Epithelial cell of proximal tubule (primary cell): ENCODE data around the gene SBNO2. TPM values are rescaled to one million over a fixed set of nuclear protein-coding genes. Genes with fewer than 3 reads are reported as not detected.

ENCODE experiments used
- DNase-seq: peaks from one replicate; pipeline ENCODE4 v3.0.0-alpha.2; 2011; ENCODE audit warnings: low read depth
- H3K4me3 ChIP-seq: 2 replicates; pipeline ENCODE4 v1.5.1; 2011; ENCODE audit warnings: low read depth, mild to moderate bottlenecking, low read length
- CTCF ChIP-seq: conservative IDR thresholded peaks from 2 replicates; pipeline ENCODE4 v1.5.1; 2012; ENCODE audit warnings: low read depth, mild to moderate bottlenecking, low read length
- total RNA-seq: library from RNA; depleted of rRNA; stranded (reverse); fragments of >200 nt; gene quantifications from 2 replicates; pipeline ENCODE4 v1.2.3, GENCODE V29; 2015

Gene SBNO2
- total RNA-seq, 1 donor from 2014 or later = 56.2 TPM

- no peak overlapping the region for H3K4me3 ChIP-seq
- no peak for TF ChIP-seq CTCF
- DNase-seq = no peak
Measured at GRCh38 chr19:1219786-1220476, 45.9 kb upstream of the SBNO2 start.

- TF ChIP-seq CTCF = no peak
- DNase-seq = no peak
- no peak overlapping the region for H3K4me3 ChIP-seq
Measured at GRCh38 chr19:1218751-1219567, 44.9 kb upstream of the SBNO2 start.

- DNase-seq = no peak
- no peak overlapping the region for H3K4me3 ChIP-seq
- no peak for TF ChIP-seq CTCF
Measured at GRCh38 chr19:1217366-1217765, 43.3 kb upstream of the SBNO2 start.

GRCh38 chr19:1216756-1217155 is 42.7 kb upstream of the SBNO2 start:
- H3K4me3 ChIP-seq = no peak overlapping the region
- TF ChIP-seq CTCF = no peak
- DNase-seq = no peak

- no peak for TF ChIP-seq CTCF
- DNase-seq = no peak
- H3K4me3 ChIP-seq = no peak overlapping the region
Measured at GRCh38 chr19:1214862-1215731, 41.0 kb upstream of the SBNO2 start.

GRCh38 chr19:1214299-1214861 is 40.3 kb upstream of the SBNO2 start:
- H3K4me3 ChIP-seq = no peak overlapping the region
- TF ChIP-seq CTCF = no peak
- DNase-seq = no peak
